CD4-positive, alpha-beta memory T cell (primary cell): ENCODE data around the gene RSBN1. TPM values are rescaled to one million over a fixed set of nuclear protein-coding genes. Genes with fewer than 3 reads are reported as not detected.

ENCODE experiments used
- CTCF ChIA-PET: fragments of 350-600 bp; sonication (Branson Sonifier 250); formaldehyde crosslinking; loops from one replicate; lab custom pipeline; 2021; ENCODE audit warnings: inconsistent platforms; ENCODE audit not compliant: partially characterized antibody; lab: Charles Lee
- POLR2A ChIA-PET: fragments of 350-600 bp; sonication (Branson Sonifier 250); formaldehyde crosslinking; loops from one replicate; lab custom pipeline; 2021; ENCODE audit not compliant: partially characterized antibody; lab: Charles Lee
- DNase-seq, 5 donors: peaks; one replicate each; pipeline versions ENCODE4 v3.0.0 to v3.0.0-alpha.2; 2020 to 2022; ENCODE audit warnings: mixed read lengths in 1 of 5
- H3K27ac ChIP-seq: one replicate; pipeline ENCODE4 v1.7.0; 2013; ENCODE audit warnings: low read depth, low read length
- H3K27me3 ChIP-seq: 2 replicates; pipeline ENCODE4 v1.7.0; 2013; ENCODE audit warnings: mild to moderate bottlenecking, low read length, moderate library complexity; ENCODE audit not compliant: insufficient read depth
- H3K36me3 ChIP-seq: 2 replicates; pipeline ENCODE4 v1.7.0; 2013; ENCODE audit warnings: mild to moderate bottlenecking, low read length, moderate library complexity; ENCODE audit not compliant: insufficient read depth
- H3K4me1 ChIP-seq: 2 replicates; pipeline ENCODE4 v1.7.0; 2013; ENCODE audit warnings: mild to moderate bottlenecking, low read length, moderate library complexity; ENCODE audit not compliant: insufficient read depth
- H3K4me3 ChIP-seq, 2 donors: one replicate each; pipeline ENCODE4 v1.7.0; 2013; ENCODE audit warnings: low read length in 2 of 2, mild to moderate bottlenecking in 1 of 2
- H3K9me3 ChIP-seq, 2 donors: one replicate each; pipeline ENCODE4 v1.7.0; 2013; ENCODE audit warnings: low read length in 2 of 2, control low read depth in 1 of 2; ENCODE audit not compliant: control insufficient read depth in 1 of 2
- H3K27ac Mint-ChIP-seq, 7 donors: one replicate each; pipeline ENCODE4 v1.8.0; 2020 to 2021; ENCODE audit warnings: mixed read lengths in 7 of 7, mild to moderate bottlenecking in 6 of 7, inconsistent platforms in 3 of 7, moderate library complexity in 3 of 7
- H3K27me3 Mint-ChIP-seq, 2 donors: one replicate each; pipeline ENCODE4 v1.8.0; 2020 to 2021; ENCODE audit warnings: mixed read lengths in 2 of 2
- H3K36me3 Mint-ChIP-seq, 2 donors: one replicate each; pipeline ENCODE4 v1.8.0; 2020 to 2021; ENCODE audit warnings: mixed read lengths in 2 of 2, inconsistent platforms in 1 of 2, mild to moderate bottlenecking in 1 of 2
- H3K4me1 Mint-ChIP-seq, 4 donors: one replicate each; pipeline ENCODE4 v1.8.0; 2020 to 2021; ENCODE audit warnings: mixed read lengths in 4 of 4, mild to moderate bottlenecking in 1 of 4
- H3K4me3 Mint-ChIP-seq, 8 donors: one replicate each; pipeline ENCODE4 v1.8.0; 2020 to 2021; ENCODE audit warnings: mixed read lengths in 8 of 8, mild to moderate bottlenecking in 7 of 8, moderate library complexity in 6 of 8, inconsistent platforms in 3 of 8
- H3K9me3 Mint-ChIP-seq, 8 donors: one replicate each; pipeline ENCODE4 v1.8.0; 2020 to 2021; ENCODE audit warnings: mixed read lengths in 8 of 8, mild to moderate bottlenecking in 5 of 8, inconsistent platforms in 3 of 8, moderate library complexity in 1 of 8
- intact Hi-C: fragments of 100-400 bp; cut with micrococcal nuclease; formaldehyde crosslinking; loops from one replicate; pipeline ENCODE4 v1.15.1; 2023
- polyA plus RNA-seq, 2 donors: library from polyadenylated mRNA; unstranded; fragments of 300-500 nt; fragmentation: Illumina TruSeq; gene quantifications; one replicate each; pipeline ENCODE4 v1.2.3, GENCODE V29; 2021
- total RNA-seq, 2 experiments: library from RNA; stranded (reverse); gene quantifications; one replicate each; pipeline ENCODE4 v1.2.3, GENCODE V29; 2021

The RSBN1 gene
- total and polyA plus RNA-seq, 4 experiments from 2014 or later = 41.1 to 60.2 (median 55.3) TPM

DNA sequence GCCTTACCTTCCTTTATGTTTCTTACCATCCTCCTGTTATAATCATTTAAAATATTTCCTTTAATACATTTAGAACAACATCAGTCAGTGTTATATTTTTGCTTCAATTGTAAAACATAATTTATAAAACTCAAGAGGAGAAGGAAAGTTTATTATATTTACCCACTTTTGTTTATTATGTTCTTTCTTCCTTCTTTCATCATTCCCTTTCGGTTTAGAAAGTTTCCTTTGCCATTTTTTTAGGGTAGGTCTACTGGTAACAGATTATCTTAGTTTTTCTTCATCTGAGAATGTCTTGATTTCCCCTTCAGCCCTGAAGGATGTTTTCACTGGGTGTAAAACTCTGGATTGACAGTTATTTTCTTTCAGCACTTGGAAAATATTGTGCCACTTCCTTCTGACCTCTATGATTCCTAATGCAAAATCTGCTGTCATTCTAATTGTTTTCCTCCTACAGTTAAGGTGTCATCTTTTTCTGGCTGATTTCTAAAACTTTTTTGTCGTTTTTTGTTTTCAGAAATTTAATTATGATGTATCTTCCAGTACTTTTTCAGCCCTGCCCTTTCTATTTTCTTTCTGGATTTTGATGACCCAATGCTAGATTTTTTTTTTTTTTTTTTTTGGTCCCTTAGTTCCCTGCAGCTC, 34.2 kb upstream of the RSBN1 start:
- H3K4me3 Mint-ChIP-seq = no peak overlapping the region
- peaks cover 13 to 16% (median 13%) of the 10 kb centered on the region in 4 donors for H3K4me1 Mint-ChIP-seq
- H3K9me3 Mint-ChIP-seq = peaks cover 0 to 11% (median 4%) of the 10 kb centered on the region in 8 donors
- Histone ChIP-seq H3K9me3 (no peaks in the 10 kb centered on the region), H3K36me3 (no peaks in the 10 kb centered on the region), H3K27ac (no peak overlapping the region), H3K27me3 (no peaks in the 10 kb centered on the region), H3K4me3 (no peak overlapping the region), H3K4me1 (peaks cover 11% of the 10 kb centered on the region)
- intact Hi-C loops = loop anchor here (2.0 kb wide), 1 partner anchor 14 kb away; no protein-coding TSS in a partner anchor
- DNase-seq = no peak
- H3K27me3 Mint-ChIP-seq = no peaks in the 10 kb centered on the region
- peak overlapping the region in 6 of 7 donors; percentile 22 to 68 (median 52) for H3K27ac Mint-ChIP-seq
- POLR2A ChIA-PET = no interaction called here
- CTCF ChIA-PET = no interaction called here
- H3K36me3 Mint-ChIP-seq = peaks cover 48 to 57% of the 10 kb centered on the region in 2 donors

DNA sequence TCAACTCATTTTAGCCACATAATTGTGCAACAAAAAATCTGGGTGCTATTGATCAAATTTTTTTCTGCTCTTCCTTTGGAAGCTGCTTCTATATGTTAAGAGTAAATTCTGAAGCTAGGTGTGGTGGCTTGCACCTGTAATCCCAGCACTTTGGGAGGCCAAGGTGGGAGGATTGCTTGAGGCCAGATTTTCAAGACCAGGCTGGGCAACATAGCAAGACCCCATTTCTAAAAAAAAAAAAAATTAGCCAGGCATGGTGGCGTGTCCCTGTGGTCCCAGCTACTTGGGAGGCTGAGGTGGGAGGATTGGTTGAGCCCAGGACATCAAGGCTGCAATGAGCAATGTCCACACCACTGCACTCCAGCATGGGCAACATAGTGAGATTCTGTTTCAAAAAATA, 24.3 kb upstream of the RSBN1 start:
- ChIA-PET POLR2A (interaction anchor here (0.8 to 3.9 kb wide), 6 partner anchors 33 to 127 kb away, joined by 3 to 39 read pairs (median 4); partner anchors contain the start of genes AP4B1, DCLRE1B and HIPK1), CTCF (interaction anchor here (0.8 to 5.2 kb wide), 16 partner anchors 24 to 446 kb away, joined by 3 to 69 read pairs (median 6); partner anchors contain the start of genes AP4B1, BCL2L15, DCLRE1B and HIPK1)
- H3K4me1 Mint-ChIP-seq = peaks cover 2 to 5% (median 5%) of the 10 kb centered on the region in 4 donors
- Histone ChIP-seq H3K4me1 (peaks cover 6% of the 10 kb centered on the region), H3K27me3 (no peaks in the 10 kb centered on the region), H3K27ac (no peak overlapping the region), H3K4me3 (no peak overlapping the region), H3K9me3 (no peaks in the 10 kb centered on the region), H3K36me3 (peaks cover 24% of the 10 kb centered on the region)
- H3K36me3 Mint-ChIP-seq = peaks cover 25 to 46% of the 10 kb centered on the region in 2 donors
- no peaks in the 10 kb centered on the region for H3K9me3 Mint-ChIP-seq
- H3K27me3 Mint-ChIP-seq = no peaks in the 10 kb centered on the region
- no peak overlapping the region for H3K4me3 Mint-ChIP-seq
- no peak for DNase-seq
- peak overlapping the region in 3 of 7 donors; percentile 25 to 80 (median 65) for H3K27ac Mint-ChIP-seq
- intact Hi-C loops = no loop called here

DNA sequence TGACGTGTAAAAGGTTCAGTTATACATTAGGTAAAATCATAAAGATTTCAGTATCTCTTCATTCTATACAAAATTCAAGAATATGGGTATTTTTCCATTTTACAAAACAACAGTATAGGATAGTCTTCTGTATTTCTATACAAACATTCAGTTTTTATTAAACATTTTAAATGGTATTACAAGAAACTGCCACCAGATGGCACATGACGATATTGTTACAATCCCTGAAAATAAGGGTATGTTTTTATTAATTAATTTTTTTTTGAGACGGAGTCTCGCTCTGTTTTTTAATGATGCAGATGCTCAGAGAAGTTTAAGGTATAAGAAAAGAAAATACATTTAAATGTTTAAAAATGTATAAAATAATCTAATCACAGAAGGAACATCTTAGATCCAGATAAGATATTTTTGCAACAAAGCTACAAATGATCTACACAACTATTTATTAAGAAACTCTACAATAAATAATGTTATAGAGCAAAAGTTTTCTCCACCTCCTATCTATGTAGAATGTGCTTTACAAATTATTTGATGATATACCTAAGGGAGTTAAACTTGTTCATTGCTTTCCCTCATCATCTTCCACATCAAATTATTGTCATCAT, 23.5 kb upstream of the RSBN1 start:
- H3K27me3 ChIP-seq = no peaks in the 10 kb centered on the region
- ChIA-PET POLR2A (interaction anchor here (1.0 to 3.9 kb wide), 5 partner anchors 34 to 128 kb away, joined by 3 to 39 read pairs (median 4); partner anchors contain the start of genes AP4B1, DCLRE1B and HIPK1), CTCF (interaction anchor here (0.7 to 5.2 kb wide), 29 partner anchors 12 to 696 kb away, joined by 3 to 69 read pairs (median 5); partner anchors contain the start of genes AP4B1, BCL2L15, DCLRE1B and HIPK1)
- no peak overlapping the region for H3K4me3 ChIP-seq
- H3K4me1 ChIP-seq = peaks cover 6% of the 10 kb centered on the region
- Mint-ChIP-seq H3K4me1 (peaks cover 2 to 5% (median 5%) of the 10 kb centered on the region in 4 donors), H3K36me3 (peaks cover 21 to 49% of the 10 kb centered on the region in 2 donors), H3K27ac (peak overlapping the region in 3 of 7 donors; percentile 9 to 80 (median 65)), H3K27me3 (no peaks in the 10 kb centered on the region), H3K9me3 (no peaks in the 10 kb centered on the region), H3K4me3 (peak overlapping the region in 2 of 8 donors; percentile 19 to 36)
- DNase-seq = peak in 4 of 5 donors; percentile 52 to 64 (median 59)
- intact Hi-C loops = loop anchor here (1.0 kb wide), 5 partner anchors 36 to 143 kb away; partner anchors contain the start of genes DCLRE1B, HIPK1 and PTPN22
- no peaks in the 10 kb centered on the region for H3K9me3 ChIP-seq
- H3K27ac ChIP-seq = no peak overlapping the region
- H3K36me3 ChIP-seq = peaks cover 24% of the 10 kb centered on the region

DNA sequence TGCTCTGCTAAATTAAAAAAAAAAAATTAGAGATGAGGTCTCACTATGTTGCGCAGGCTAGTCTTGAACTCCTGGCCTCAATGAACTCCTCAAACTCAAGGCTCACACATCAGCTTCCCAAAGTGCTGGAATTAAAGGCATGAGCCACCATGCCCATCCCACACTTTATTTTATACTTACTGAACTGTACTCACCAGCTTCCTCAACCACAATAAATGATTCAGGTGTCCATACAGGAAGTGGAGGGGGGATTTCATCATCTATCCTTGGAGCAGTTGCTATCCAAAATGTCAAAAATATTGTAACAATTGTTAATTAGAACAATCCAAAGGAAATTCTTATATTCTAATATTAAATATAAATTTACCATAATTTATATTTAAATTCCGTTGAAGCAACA, 22.4 kb upstream of the RSBN1 start:
- no peaks in the 10 kb centered on the region for H3K27me3 ChIP-seq
- peaks cover 6% of the 10 kb centered on the region for H3K4me1 ChIP-seq
- H3K9me3 ChIP-seq = no peaks in the 10 kb centered on the region
- Mint-ChIP-seq H3K27me3 (no peaks in the 10 kb centered on the region), H3K4me3 (no peak overlapping the region), H3K27ac (no peak overlapping the region), H3K4me1 (peaks cover 2 to 5% (median 5%) of the 10 kb centered on the region in 4 donors), H3K9me3 (no peaks in the 10 kb centered on the region), H3K36me3 (peaks cover 16 to 49% of the 10 kb centered on the region in 2 donors)
- DNase-seq = no peak
- intact Hi-C loops = loop anchor here (1.0 kb wide), 5 partner anchors 37 to 144 kb away; partner anchors contain the start of genes DCLRE1B, HIPK1 and PTPN22
- no peak overlapping the region for H3K27ac ChIP-seq
- ChIA-PET POLR2A (interaction anchor here (3.7 to 3.9 kb wide), 2 partner anchors 70 to 95 kb away, joined by 31 to 39 read pairs; partner anchors contain the start of genes AP4B1, DCLRE1B and HIPK1), CTCF (interaction anchor here (1.0 to 5.2 kb wide), 18 partner anchors 11 to 695 kb away, joined by 3 to 69 read pairs (median 6); partner anchors contain the start of genes AP4B1, BCL2L15, DCLRE1B and HIPK1)
- H3K36me3 ChIP-seq = peaks cover 24% of the 10 kb centered on the region
- H3K4me3 ChIP-seq = no peak overlapping the region

DNA sequence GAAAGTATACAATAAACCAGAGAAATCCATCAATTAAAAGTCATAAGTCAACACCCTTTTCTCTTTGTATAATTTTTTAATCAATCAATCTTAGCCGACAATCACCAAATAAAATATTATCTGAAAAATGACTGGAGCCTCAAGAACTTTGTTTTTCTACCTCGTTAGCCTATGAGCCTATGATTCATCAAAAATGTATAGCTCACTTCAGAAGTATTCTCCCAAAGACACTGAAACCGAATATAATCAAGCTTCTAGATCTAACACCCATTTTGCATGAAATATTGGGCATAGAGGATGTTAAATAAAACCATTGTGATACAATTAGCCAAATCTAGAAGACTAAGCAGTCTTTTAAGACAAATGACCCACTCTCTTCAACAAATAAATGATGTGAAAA, 17.8 kb upstream of the RSBN1 start:
- CTCF ChIA-PET = no interaction called here

DNA sequence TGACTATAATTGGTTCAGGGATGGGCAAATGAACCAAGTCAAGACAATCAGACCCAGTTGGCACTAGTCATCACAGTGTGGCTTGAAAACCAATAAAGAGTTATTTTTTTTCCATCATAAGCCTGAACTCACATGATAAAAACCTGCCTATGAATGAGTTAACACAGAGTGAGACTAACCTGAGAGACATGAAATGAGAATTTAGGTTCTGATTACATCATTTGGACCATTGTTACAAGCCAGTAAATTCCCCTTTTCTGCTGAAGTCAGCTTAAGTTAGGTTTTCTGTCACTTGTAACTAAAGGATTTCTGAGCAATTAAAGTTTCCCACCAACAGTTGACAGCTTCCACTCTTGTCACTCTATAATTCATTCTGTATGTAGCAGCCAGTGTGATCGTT, 9.6 kb upstream of the RSBN1 start:
- H3K4me1 ChIP-seq = no peaks in the 10 kb centered on the region
- H3K4me3 Mint-ChIP-seq = no peak overlapping the region
- no peaks in the 10 kb centered on the region for H3K36me3 ChIP-seq
- no peaks in the 10 kb centered on the region for H3K9me3 Mint-ChIP-seq
- H3K4me3 ChIP-seq = no peak overlapping the region
- H3K4me1 Mint-ChIP-seq = no peaks in the 10 kb centered on the region
- no peaks in the 10 kb centered on the region for H3K27me3 Mint-ChIP-seq
- intact Hi-C loops = no loop called here
- H3K9me3 ChIP-seq = no peaks in the 10 kb centered on the region
- H3K27ac ChIP-seq = no peak overlapping the region
- H3K27ac Mint-ChIP-seq = peak overlapping the region in 2 of 7 donors; percentile 57 to 70
- no peak for DNase-seq
- CTCF ChIA-PET = no interaction called here
- no peaks in the 10 kb centered on the region for H3K27me3 ChIP-seq
- H3K36me3 Mint-ChIP-seq = peaks cover 4 to 38% of the 10 kb centered on the region in 2 donors
- POLR2A ChIA-PET = no interaction called here

More for the DNA sequence above, 17.8 kb upstream of the RSBN1 start:
- no peaks in the 10 kb centered on the region for H3K27me3 ChIP-seq
- no peak overlapping the region for H3K4me3 ChIP-seq
- no peaks in the 10 kb centered on the region for H3K9me3 Mint-ChIP-seq
- peak overlapping the region in 1 of 7 donors; percentile 17 for H3K27ac Mint-ChIP-seq
- H3K36me3 ChIP-seq = peaks cover 28% of the 10 kb centered on the region
- no peaks in the 10 kb centered on the region for H3K4me1 ChIP-seq
- H3K4me1 Mint-ChIP-seq = no peaks in the 10 kb centered on the region
- no peaks in the 10 kb centered on the region for H3K9me3 ChIP-seq
- no peaks in the 10 kb centered on the region for H3K27me3 Mint-ChIP-seq
- peaks cover 24 to 42% of the 10 kb centered on the region in 2 donors for H3K36me3 Mint-ChIP-seq
- no peak for DNase-seq
- H3K27ac ChIP-seq = no peak overlapping the region
- H3K4me3 Mint-ChIP-seq = no peak overlapping the region
- POLR2A ChIA-PET = no interaction called here
- intact Hi-C loops = no loop called here
